ENCODE results near the gene TMA16.
"Not testable (repeated sequence)": the region's sequence is repeated elsewhere in the genome, so short reads cannot be mapped to it uniquely, and the experiment has no call there.

The TMA16 gene

DNA sequence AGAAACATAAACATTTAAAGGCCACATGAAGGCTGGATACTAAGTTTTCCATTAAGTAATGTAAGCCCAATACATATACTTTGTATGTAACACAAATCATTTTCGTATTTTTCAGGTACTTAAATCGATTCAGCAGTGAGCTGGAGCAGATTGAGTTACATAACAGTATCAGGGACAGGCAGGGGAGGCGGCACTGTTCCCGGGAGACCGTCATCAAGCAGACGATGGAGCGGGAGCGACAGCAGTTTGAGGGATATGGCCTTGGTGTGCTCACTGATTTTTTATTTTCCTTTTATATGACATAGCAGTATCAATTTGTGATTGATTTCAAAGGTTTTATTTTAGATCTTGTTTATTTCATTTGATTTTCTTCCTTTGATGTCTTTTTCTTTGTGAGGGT lies 20.7 kb downstream of the TMA16 start:
- no peak for DNase-seq (ENCODE audit: low read depth, low spot score)

DNA sequence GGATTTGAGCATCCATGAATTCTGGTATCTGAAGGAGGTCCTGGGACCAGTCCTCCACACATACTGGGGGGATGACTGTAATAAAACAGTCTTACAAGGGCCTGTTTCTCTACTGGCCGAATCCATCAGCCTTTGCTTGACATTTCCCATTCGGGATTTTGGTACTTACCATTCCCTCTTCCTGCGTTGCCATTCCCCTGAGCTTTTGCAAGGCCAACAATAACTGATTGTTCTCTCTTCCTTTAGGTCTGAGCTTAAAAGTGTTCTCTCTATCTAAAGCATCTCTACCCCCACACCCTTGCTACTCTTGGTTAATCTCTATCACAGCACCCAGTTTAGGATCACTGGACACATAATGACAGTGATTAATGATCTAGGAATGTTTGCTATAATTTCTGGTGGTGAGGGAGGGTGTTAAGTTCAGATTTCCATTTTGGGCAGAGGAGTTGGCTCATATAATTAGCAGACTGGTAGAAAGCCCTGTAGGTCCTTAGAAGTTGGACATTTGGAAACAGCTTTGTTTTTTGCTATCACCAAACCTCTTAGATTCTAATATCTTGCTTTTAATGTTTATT lies 29.4 kb downstream of the TMA16 start:
- no peak for DNase-seq (ENCODE audit: low read depth, low spot score)

DNA sequence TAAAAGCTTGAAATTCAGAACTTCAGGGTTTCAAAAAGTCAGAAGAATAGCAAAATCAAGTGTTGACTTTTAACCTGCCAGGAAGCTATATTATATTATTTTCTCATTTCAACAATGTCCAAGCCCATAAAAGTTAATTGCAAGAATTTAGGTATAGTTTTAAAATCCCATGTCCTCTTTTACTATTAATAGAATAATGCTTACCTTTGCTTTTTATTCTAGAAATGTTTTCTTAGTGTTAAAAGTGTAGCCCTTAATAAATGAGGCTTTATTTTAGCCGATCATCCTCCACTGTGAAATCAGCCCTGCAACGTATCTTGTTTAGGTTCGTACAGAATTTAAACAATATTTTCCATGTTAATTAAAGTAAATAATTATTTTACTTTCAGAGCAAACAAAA lies 31.5 kb downstream of the TMA16 start:
- no peak for DNase-seq (ENCODE audit: low read depth, low spot score)

DNA sequence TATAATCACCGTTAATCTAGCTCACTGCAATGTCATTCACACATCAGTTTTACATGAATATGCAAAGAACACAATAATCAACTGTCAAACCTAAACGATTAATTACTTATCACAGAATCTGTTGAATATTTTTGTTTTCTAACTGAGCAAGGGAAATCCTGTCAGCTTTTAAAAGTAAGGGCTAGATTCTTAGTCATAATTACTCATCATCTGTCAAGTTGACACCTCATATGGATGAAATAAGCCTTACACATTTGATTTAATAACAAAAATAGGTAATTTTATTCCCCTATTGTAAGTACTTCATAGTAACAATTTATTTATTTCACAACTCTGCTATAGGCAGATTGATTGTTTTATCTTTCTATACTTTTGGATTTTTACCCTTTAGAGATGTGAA lies 32.7 kb downstream of the TMA16 start:
- no peak for DNase-seq (ENCODE audit: low read depth, low spot score)

DNA sequence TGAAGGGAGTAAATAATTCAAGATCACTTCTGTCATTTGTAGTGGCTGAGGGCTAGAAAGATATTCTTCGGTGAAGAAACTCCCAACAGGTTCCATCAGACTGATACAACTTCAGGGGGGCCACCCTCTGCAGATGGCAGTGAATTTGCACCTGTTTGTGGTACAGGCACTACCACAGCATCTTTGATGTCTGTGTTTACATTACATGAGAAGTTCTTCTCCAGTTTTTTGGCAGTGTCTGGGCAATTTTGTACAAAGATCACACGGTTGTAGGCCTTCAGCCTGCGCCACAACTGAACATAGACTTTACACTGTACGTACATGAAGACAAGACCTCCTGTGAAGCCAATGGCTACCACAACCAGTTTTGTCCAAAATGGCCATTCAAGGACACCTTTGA lies 34.2 kb downstream of the TMA16 start:
- DNase-seq (ENCODE audit: low read depth, low spot score), result no peak

DNA sequence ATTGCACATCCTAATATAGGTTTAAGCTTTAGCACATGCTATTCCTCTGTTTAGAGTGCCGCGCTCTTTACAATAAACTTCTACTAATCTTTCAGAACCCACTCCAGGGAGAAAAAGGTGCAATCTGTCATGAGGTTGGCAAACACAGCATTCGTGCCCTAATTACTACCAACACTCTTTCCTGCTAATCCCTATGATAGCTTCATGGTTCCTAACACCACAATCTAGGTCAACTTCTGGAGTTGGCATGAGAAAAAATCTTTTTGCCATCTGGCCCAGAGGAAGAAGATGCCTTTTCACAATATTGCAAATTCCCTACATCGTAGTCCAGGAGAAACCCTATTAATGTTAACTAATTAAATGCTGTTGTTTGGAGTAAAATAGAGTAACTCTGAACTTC lies 39.6 kb downstream of the TMA16 start:
- no peak for DNase-seq (ENCODE audit: low read depth, low spot score)

DNA sequence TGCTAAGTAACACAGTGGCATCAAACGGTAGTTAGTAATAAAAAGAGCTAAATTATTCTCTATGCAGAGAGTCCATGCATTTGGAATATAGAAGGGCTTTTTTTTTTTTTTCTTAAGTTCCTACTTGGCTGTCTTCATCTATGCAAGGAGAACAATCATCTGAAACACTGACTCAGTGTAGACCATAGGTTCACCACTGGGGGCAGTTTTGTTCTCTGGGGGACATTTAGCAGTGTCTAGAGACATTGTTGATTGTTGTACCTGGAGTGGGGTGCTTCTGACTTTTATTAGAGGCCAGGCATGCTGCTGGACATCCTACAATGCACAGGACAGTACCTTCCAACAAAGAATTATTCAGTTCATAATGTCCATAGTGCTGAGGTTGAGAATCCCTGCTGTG lies 41.2 kb downstream of the TMA16 start:
- DNase-seq (ENCODE audit: low read depth, low spot score), result no peak

DNA sequence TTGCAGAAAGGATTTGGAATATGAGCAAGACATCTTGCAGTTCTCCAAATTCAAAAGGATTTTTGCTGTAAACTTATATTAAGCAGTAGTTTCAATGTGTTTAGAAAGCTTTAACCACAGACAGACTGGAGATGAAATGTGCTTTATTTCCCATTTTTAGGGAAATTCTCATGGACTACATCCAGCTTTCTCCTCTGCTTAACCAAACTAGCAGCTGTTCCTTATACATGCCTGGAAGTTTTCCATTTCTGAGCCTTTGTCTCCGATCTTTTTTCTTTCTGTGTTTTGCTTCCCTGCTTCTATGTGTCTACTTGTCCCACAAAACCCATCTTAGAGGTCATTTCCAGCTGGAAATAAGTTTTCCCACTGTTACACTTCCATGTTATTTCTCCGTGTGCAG lies 41.6 kb downstream of the TMA16 start:
- no peak for DNase-seq (ENCODE audit: low read depth, low spot score)

DNA sequence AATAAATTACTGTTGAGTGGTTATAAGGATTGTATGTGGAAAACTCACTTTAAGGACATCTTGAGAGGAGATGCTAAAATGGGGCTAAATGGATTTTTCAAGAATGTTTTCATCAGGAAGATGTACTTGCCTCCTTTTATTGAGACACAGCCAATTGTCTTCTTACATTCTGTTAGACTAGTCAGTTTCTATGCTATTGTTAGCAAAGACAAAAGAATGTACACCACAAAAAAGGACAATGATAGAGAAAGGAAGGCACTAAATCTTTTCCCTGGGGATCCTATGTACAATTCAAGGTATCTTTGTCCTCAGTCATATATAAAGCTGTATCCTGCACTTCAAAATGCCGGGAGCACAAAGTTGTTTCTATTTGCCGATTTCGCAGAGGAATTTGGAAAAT lies 42.6 kb downstream of the TMA16 start:
- DNase-seq (ENCODE audit: low read depth, low spot score), result no peak

DNA sequence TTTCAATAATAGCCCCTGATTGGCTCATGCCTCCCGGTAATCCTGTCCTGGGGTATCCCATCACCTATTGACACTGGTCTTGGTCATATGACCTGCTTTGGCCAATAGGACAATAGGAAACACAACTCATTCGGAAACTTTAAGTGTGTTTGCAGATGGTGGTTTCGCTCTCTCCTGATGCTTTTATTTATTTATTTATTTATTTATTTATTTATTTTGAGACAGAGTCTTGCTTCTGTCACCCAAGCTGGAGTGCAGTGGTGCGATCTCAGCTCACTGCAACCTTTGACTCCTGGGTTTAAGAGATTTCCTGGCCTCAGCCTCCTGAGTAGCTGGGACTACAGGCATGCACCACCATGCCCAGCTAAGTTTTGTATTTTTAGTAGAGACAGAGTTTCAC lies 44.3 kb downstream of the TMA16 start:
- not testable (repeated sequence) for DNase-seq (ENCODE audit: low read depth, low spot score)

DNA sequence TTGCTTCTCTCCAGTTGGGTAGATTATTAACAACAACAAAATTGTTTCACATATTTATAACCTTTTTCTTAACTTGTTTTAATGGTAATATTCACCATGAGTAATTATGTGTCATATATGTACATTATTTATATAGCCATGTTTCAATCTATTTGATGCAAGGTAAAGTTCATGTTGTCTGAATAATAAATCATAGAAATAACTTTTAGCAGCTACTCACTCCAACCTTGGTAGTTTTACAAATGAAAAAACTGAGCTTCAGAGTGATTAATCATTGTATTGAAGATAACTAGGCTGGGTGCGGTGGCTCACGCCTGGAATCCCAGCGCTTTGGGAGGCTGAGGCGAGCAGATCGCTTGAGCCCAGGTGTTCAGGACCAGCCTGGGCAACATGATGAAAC lies 46.0 kb downstream of the TMA16 start:
- DNase-seq (ENCODE audit: low read depth, low spot score), result no peak

DNA sequence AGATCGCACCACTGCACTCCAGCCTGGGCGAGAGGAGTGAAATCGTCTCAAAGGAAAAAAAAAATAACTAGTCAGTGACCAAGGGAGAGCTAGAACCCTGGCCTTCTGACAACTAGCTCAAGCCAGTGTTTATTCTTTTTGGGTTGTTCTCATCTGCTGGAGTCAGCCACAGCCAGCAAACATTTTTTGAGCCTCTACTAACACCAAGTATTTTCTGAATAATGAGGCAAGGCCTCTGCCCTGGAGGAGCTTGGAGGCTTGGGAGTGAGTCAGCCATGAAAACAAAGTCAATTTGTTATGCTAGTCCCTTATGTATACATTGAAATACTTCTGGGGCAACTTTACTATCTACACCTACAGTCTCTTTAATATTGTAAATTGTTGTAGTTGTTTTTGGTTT lies 46.5 kb downstream of the TMA16 start:
- DNase-seq (ENCODE audit: low read depth, low spot score), result no peak

DNA sequence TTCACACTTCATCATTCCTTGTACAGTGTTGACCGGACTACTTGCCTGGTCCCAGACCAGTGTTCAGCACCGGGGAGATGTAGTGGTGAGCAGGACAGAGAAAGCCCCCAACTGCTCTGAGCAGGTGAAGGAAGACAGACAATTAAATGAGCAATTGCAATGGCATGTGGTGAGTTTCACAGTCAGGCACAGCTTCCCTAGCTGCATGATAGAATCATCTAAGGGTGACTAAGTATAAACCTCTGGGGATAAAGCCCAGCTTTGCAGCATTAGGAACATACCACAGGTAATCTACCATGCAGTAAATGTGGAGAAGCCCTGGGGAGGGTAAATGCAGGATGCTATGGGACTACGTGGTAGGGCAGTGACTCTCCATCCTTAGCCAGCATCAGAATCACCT lies 47.8 kb downstream of the TMA16 start:
- no peak for DNase-seq (ENCODE audit: low read depth, low spot score)

DNA sequence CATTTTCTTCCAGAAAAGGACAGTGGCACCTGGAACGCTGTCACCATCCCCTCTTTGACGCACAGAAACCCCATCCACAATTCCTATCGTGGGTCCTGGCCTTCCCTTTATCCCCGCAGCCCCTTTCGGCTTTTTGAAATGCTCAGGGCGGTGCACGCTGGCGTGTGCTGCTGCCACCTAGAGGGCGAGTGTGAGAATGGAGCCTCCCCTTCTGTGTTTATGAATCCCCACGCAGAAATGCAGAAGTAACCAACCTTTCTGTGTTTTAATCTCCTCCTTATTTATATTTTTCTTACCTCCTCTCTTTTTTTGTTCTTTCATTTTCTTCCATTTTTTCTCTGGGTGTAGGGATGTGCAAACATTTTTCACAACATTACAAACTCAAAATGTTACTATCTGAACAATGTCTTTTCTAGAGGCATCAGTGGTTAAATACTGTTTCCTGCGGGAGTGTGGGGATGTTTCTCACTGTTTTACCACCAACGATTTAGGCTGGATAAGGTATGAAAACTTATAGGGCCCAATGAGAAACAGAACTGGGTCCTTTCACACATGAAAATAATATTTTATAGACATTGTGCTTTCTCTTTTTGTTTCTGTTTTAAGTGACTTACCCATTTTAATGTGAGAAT lies 50.0 kb downstream of the TMA16 start:
- no peak for DNase-seq (ENCODE audit: low read depth, low spot score)

DNA sequence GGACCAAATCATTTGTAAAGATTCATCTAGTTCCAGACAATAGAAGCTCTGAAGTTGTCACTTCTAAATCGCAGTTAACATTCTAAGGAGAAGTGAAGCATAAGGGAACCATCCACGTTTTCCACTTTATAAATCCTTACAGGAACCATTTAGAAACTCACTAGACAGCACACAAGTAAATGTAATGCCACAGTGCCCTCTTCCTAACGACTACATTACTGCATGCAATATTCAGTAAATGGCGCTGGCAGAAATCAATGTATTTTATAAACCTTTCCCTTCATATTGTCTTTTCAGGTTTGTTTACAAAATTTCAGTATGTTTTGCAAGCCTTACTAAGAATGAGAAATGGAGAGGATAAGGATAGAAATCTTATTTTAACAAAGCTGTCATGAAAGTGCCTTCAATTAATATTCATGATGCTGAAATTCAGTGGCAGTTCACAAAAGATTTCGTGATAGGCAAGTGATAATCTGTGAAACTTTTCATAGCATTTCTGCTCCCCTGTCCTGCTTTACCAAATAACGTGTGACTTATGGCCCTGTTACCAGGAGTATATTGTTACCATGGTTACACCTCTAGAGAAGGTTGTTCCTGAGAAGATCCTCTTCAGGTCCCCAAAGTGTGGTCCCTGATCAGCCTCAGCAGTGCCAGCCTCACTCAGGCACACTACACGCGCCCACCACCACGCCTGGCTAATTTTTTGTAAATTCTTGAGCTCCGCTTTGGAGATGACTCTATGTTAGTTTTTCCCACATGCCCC lies 54.2 kb downstream of the TMA16 start:
- no peak for DNase-seq (ENCODE audit: low read depth, low spot score)

DNA sequence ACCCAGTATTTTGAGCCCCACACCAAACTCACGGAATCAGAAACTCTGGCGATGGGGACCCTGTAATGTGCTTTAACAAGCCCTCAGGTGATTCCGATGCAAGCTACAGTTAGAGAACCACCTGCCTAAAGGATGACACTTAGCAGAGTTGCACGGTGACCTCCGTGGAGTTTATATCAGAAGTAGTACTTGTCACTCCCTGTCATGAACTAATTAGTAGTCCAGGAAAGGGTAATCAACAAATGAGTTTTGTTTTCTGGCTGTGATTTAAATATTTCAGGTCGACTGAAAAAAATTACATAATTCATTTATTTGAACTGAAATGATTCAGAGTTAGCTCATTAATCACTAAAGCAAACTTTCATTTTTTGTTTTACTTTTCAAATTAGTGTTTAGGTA lies 56.4 kb downstream of the TMA16 start:
- no peak for DNase-seq (ENCODE audit: low read depth, low spot score)

DNA sequence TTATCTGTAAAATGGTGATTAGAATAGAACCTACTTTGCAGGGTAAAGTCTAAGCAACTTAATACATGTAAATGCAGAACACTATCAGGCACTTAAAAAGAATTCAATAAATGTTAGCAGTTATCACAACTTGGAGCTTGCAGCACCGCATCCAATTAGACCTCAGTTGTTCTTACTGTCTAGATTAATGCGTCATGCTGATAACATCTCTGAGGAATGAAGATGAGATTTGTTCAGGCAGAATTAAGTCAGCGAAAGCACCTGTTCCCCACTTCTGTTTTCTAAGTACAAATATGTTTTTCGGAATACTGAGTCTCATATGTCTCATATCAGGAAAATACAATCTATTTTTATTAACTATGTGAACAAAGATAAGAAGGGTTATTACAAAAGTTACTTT lies 58.7 kb downstream of the TMA16 start:
- DNase-seq (ENCODE audit: low read depth, low spot score), result no peak

DNA sequence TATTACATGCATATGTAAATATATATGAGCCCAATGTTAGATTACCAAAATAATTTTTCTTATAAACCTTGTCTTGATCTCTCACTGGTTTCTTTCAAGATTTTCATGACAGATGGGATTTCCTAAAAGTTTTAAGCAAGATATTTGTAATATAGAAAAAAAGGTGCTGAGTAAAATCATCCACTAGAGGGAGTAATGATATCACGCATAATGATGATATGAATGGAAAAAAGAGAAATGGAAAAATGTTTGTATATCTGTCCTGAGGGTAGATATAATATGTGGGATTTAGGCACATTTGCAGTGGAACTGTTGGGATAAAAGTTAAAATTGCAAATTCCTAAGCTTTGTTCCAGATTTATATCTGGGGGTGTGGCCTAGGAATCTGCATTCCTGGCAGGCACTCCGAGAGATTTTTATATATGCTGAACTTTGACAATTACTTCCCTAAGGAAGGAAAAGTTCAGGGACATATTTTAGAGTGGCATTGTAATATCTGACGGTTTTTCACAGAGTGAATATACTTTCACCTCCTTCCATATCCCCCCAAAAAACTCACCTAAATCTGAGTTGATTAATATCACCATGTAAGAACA lies 60.5 kb downstream of the TMA16 start:
- DNase-seq (ENCODE audit: low read depth, low spot score), result no peak

DNA sequence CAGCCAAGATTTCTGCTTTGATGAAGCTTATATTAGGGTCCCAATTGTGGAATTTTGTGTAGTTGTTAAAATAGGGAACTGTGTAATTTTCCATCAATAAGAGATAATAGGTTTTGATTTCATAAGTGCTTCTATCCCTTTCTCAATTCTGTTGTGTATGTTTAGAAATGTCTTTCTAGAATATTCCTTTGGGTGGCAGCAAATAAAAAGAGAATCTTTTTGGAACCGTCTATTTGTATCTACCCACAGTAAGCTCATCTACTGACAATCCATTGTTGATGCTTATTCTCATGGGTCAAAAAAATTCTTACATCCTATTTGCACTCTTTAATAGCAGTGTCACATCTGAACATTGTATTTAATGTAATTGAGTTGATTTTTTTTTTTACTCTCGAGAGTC lies 61.7 kb downstream of the TMA16 start:
- no peak for DNase-seq (ENCODE audit: low read depth, low spot score)

DNA sequence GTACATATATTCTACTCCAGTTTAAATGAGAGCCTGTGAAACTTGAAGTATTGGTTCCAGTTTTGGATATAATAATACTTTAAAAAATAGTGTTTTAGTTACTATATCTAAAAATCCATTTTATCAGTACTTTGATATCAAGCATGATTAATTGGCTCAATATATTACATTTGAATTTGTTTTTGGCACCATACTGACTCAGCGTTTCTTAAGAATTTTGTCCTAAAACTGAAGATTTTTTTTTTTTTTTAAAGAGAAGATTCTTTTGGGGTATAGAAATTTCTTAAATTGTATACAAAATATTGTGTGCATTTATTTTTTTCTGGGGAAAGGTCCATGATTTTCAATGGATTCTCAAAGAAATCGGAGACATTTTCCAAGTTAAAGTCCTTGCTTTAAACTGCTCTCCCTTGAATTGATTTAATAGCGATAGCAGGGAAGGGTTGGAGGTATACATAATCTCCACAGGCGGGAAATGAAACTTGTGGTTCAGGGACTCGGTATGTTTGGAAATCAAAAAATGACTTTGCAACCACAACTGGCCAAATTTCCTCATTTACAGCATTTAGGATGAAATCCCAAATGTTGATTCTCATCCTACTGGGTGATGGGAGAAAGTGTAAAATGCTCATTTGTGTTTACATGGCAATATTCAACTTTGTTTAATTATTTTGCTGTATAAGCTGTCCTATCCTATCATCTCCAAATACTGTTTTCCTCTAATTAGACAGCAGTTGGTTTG lies 62.3 kb downstream of the TMA16 start:
- no peak for DNase-seq (ENCODE audit: low read depth, low spot score)

DNA sequence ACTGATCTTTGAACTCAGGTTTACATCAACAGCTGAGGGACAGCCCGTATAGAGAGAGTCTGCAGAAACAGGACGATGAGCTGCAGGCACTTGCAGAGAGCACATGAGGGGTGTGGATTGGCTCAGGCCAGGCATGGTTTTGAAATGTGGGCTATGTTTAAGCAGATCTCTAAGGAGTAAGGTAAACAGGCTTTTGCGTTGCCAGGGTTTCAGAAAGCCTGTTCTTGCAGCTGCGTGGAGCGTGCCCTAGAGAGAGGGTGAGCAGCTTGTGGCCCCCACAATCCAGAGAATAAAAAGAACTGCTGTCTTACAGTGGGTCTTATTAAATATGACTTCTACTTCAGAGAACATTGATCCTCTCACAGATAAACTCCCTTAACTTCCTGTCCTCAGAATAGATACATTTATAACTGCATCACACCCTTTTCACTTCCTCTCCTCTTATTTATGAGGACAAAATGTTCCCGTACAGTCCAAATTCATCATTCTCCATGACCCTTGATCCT lies 64.1 kb downstream of the TMA16 start:
- DNase-seq (ENCODE audit: low read depth, low spot score), result no peak

DNA sequence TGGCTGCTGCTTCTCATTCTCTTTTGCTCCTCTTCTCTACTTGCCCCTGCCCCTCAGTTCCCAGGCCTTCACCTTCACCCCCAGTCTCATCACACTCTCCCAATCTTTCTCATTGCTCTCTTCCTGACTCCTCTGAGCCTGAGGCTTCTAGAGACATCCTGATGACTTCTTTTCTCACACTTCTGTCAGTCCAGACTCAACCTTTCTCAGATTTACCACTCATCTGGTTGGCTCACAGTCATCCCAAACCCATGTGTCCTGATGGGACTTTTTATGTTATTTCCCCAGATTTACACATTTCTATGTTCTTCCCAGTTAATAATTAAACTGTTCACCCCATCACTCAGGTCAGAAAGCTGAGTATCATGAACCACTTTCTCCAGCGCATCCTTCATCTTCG lies 68.0 kb downstream of the TMA16 start:
- DNase-seq (ENCODE audit: low read depth, low spot score), result no peak
